CD14-positive monocyte (primary cell): ENCODE data around the gene CMSS1. TPM values are rescaled to one million over a fixed set of nuclear protein-coding genes. Genes with fewer than 3 reads are reported as not detected.

ENCODE experiments used
- DNase-seq, 3 donors: peaks; one replicate each; pipeline ENCODE4 v3.0.0-alpha.2; 2011 to 2022
- H2AFZ ChIP-seq: 2 replicates; pipeline ENCODE4 v1.6.0; 2012; ENCODE audit warnings: mild to moderate bottlenecking, low read depth, low read length, inconsistent platforms; ENCODE audit not compliant: insufficient read depth, poor library complexity, severe bottlenecking
- H3K27ac ChIP-seq, 2 donors: 1 replicate in 1 of 2; 2 replicates in 1 of 2; pipeline ENCODE4 v1.5.1; 2012 to 2013; ENCODE audit warnings: low read length in 2 of 2, control low read depth in 1 of 2, inconsistent platforms in 1 of 2, low read depth in 1 of 2, mild to moderate bottlenecking in 1 of 2
- H3K27me3 ChIP-seq, 2 donors: one replicate each; pipeline versions ENCODE4 v1.6.0 to v1.6.1; 2011 to 2013; ENCODE audit warnings: low read length in 2 of 2; ENCODE audit not compliant: control insufficient read depth in 2 of 2, insufficient read depth in 2 of 2
- H3K36me3 ChIP-seq, 2 donors: replicated peaks in 1 of 2; 1 replicate in 1 of 2; 2 replicates in 1 of 2; pipeline versions ENCODE4 v1.5.1 to v1.6.1; 2012 to 2013; ENCODE audit warnings: low read length in 2 of 2, control low read depth in 1 of 2, inconsistent platforms in 1 of 2, mild to moderate bottlenecking in 1 of 2; ENCODE audit not compliant: insufficient read depth in 2 of 2, control insufficient read depth in 1 of 2
- H3K4me1 ChIP-seq, 2 donors: 1 replicate in 1 of 2; 2 replicates in 1 of 2; pipeline versions ENCODE4 v1.5.1 to v1.6.1; 2012 to 2013; ENCODE audit warnings: low read length in 2 of 2, control low read depth in 1 of 2, inconsistent platforms in 1 of 2, mild to moderate bottlenecking in 1 of 2, moderate library complexity in 1 of 2; ENCODE audit not compliant: insufficient read depth in 2 of 2, control insufficient read depth in 1 of 2
- H3K4me2 ChIP-seq: replicated peaks from 2 replicates; pipeline ENCODE3; 2012; ENCODE audit warnings: low read length, moderate library complexity, mild to moderate bottlenecking; ENCODE audit not compliant: poor library complexity, severe bottlenecking; ENCODE audit errors: extremely low read depth
- H3K4me3 ChIP-seq, 3 experiments: fragments of 200-600 bp in 1 of 3; sonication (generic) in 1 of 3; replicated peaks in 1 of 3; 1 replicate in 2 of 3; 2 replicates in 1 of 3; pipeline ENCODE4 v1.5.1; 2011 to 2013; ENCODE audit warnings: low read length in 3 of 3, mild to moderate bottlenecking in 3 of 3, control low read depth in 2 of 3, low read depth in 2 of 3, inconsistent platforms in 1 of 3, moderate library complexity in 1 of 3
- H3K79me2 ChIP-seq: 2 replicates; pipeline ENCODE4 v1.6.0; 2012; ENCODE audit warnings: mild to moderate bottlenecking, control low read depth, inconsistent platforms, low read length, moderate library complexity; ENCODE audit not compliant: insufficient read depth
- H3K9ac ChIP-seq: 2 replicates; pipeline ENCODE4 v1.6.0; 2017; ENCODE audit warnings: low read length, mild to moderate bottlenecking; ENCODE audit not compliant: insufficient read depth, poor library complexity, severe bottlenecking
- H3K9me3 ChIP-seq, 2 donors: replicated peaks in 1 of 2; 1 replicate in 1 of 2; 2 replicates in 1 of 2; pipeline versions ENCODE4 v1.5.1 to v1.6.1; 2012 to 2013; ENCODE audit warnings: low read length in 2 of 2, control low read depth in 1 of 2; ENCODE audit not compliant: control insufficient read depth in 1 of 2, insufficient read depth in 1 of 2
- H4K20me1 ChIP-seq: 2 replicates; pipeline ENCODE4 v1.6.0; 2012; ENCODE audit warnings: mild to moderate bottlenecking, low read length, control low read depth, moderate library complexity; ENCODE audit not compliant: insufficient read depth
- H3K27ac Mint-ChIP-seq, 7 donors: one replicate each; pipeline ENCODE4 v1.8.0; 2020; ENCODE audit warnings: mild to moderate bottlenecking in 7 of 7, mixed read lengths in 7 of 7, moderate library complexity in 6 of 7, inconsistent platforms in 2 of 7
- H3K27me3 Mint-ChIP-seq, 3 donors: one replicate each; pipeline ENCODE4 v1.8.0; 2021 to 2022; ENCODE audit warnings: low read depth in 3 of 3, mild to moderate bottlenecking in 3 of 3, mixed read lengths in 3 of 3, moderate library complexity in 3 of 3, inconsistent platforms in 1 of 3
- H3K36me3 Mint-ChIP-seq, 2 donors: one replicate each; pipeline ENCODE4 v1.8.0; 2020; ENCODE audit warnings: mixed read lengths in 2 of 2, inconsistent platforms in 1 of 2, mild to moderate bottlenecking in 1 of 2
- H3K4me1 Mint-ChIP-seq: one replicate; pipeline ENCODE4 v1.8.0; 2020; ENCODE audit warnings: mild to moderate bottlenecking, mixed read lengths
- H3K4me3 Mint-ChIP-seq, 2 donors: one replicate each; pipeline ENCODE4 v1.8.0; 2020; ENCODE audit warnings: mild to moderate bottlenecking in 2 of 2, mixed read lengths in 2 of 2, moderate library complexity in 1 of 2
- H3K9me3 Mint-ChIP-seq, 7 donors: one replicate each; pipeline ENCODE4 v1.8.0; 2020 to 2022; ENCODE audit warnings: mixed read lengths in 7 of 7, mild to moderate bottlenecking in 6 of 7, moderate library complexity in 6 of 7, inconsistent platforms in 2 of 7
- CTCF ChIP-seq: fragments of 200-600 bp; IDR thresholded peaks from one replicate; pipeline ENCODE4 v1.8.0; 2022; ENCODE audit warnings: antibody characterized with exemption, mild to moderate bottlenecking
- WGBS: methylation state at CpG from one replicate; pipeline ENCODE4 v1.1.5; 2013; ENCODE audit warnings: missing lambda C conversion rate; ENCODE audit not compliant: insufficient coverage; 5-methylcytosine and 5-hydroxymethylcytosine counted together
- intact Hi-C, 2 donors: fragments of 100-400 bp; cut with micrococcal nuclease; formaldehyde crosslinking; loops; one replicate each; pipeline versions ENCODE4 v1.15.0 to v1.15.1; 2023
- polyA plus RNA-seq, 3 donors: library from polyadenylated mRNA; depleted of rRNA in 1 of 3; unstranded in 2 of 3; stranded (reverse) in 1 of 3; fragments of 300-500 nt in 2 of 3; fragments of >200 nt in 1 of 3; fragmentation: Illumina TruSeq in 2 of 3; gene quantifications; 1 replicate in 2 of 3; 2 replicates in 1 of 3; pipeline ENCODE4 v1.2.3, GENCODE V29; 2012 to 2021

Gene CMSS1
- polyA plus RNA-seq, 3 donors = 1.1 to 3.6 (median 2.2) TPM

GRCh38 chr3:100086401-100086800, 268.7 kb downstream of the CMSS1 start:
- no peaks in the 10 kb centered on the region for H3K36me3 Mint-ChIP-seq
- H3K27me3 Mint-ChIP-seq = no peaks in the 10 kb centered on the region
- no peaks in the 10 kb centered on the region for H3K27me3 ChIP-seq
- no peak overlapping the region for H3K4me3 ChIP-seq
- no peak overlapping the region for H3K9ac ChIP-seq
- no CpG with 5 or more reads among the region's 1 CpG for WGBS
- no peak for TF ChIP-seq CTCF
- no peak overlapping the region for H3K4me2 ChIP-seq
- intact Hi-C loops = no loop called here
- no peak overlapping the region for H3K27ac ChIP-seq
- H3K9me3 Mint-ChIP-seq = no peaks in the 10 kb centered on the region
- no peak for DNase-seq
- no peaks in the 10 kb centered on the region for H3K9me3 ChIP-seq
- peaks cover 15 to 22% of the 10 kb centered on the region in 2 donors for H3K4me1 ChIP-seq
- H3K4me3 Mint-ChIP-seq = no peak overlapping the region
- no peak overlapping the region for H3K27ac Mint-ChIP-seq
- H3K36me3 ChIP-seq = no peaks in the 10 kb centered on the region
- no peaks in the 10 kb centered on the region for H3K79me2 ChIP-seq
- no peak overlapping the region for H2AFZ ChIP-seq
- no peaks in the 10 kb centered on the region for H4K20me1 ChIP-seq
- H3K4me1 Mint-ChIP-seq = peaks cover 20% of the 10 kb centered on the region

GRCh38 chr3:100087198-100087597, 269.5 kb downstream of the CMSS1 start:
- no peaks in the 10 kb centered on the region for H3K27me3 Mint-ChIP-seq
- DNase-seq = no peak

More at GRCh38 chr3:100087198-100087597, 269.5 kb downstream of the CMSS1 start:
- H3K4me3 ChIP-seq = no peak overlapping the region
- Mint-ChIP-seq H3K27ac (no peak overlapping the region), H3K4me1 (peaks cover 20% of the 10 kb centered on the region), H3K9me3 (no peaks in the 10 kb centered on the region), H3K36me3 (no peaks in the 10 kb centered on the region), H3K4me3 (no peak overlapping the region)
- no peak overlapping the region for H3K27ac ChIP-seq
- H3K36me3 ChIP-seq = no peaks in the 10 kb centered on the region
- H3K9me3 ChIP-seq = no peaks in the 10 kb centered on the region
- no peaks in the 10 kb centered on the region for H4K20me1 ChIP-seq
- H3K27me3 ChIP-seq = no peaks in the 10 kb centered on the region
- no peaks in the 10 kb centered on the region for H3K79me2 ChIP-seq
- intact Hi-C loops = no loop called here
- no peak for TF ChIP-seq CTCF
- peaks cover 15 to 22% of the 10 kb centered on the region in 2 donors for H3K4me1 ChIP-seq
- H2AFZ ChIP-seq = no peak overlapping the region
- no peak overlapping the region for H3K9ac ChIP-seq
- H3K4me2 ChIP-seq = no peak overlapping the region
